ENCODE data around the gene COL23A1. TPM values are rescaled to one million over a fixed set of nuclear protein-coding genes. Genes with fewer than 3 reads are reported as not detected.

Gene COL23A1
- polyA plus RNA-seq, 3 donors: 0.11 to 0.21 TPM; not detected in 1

- Mint-ChIP-seq H3K36me3 (no peaks in the 10 kb centered on the region), H3K4me3 (peak overlapping the region in 1 of 2 donors; percentile 35), H3K27me3 (ENCODE audit: low read depth in 3 of 3) (peaks cover 0 to 2% (median 0%) of the 10 kb centered on the region in 3 donors), H3K9me3 (peaks cover 0 to 4% (median 0%) of the 10 kb centered on the region in 7 donors), H3K4me1 (peaks cover 81% of the 10 kb centered on the region), H3K27ac (peak overlapping the region in 6 of 7 donors; percentile 13 to 78 (median 41))
- Histone ChIP-seq H3K4me1 (ENCODE audit: control insufficient read depth in 1 of 2, insufficient read depth in 2 of 2, low read length in 2 of 2) (peaks cover 81 to 93% of the 10 kb centered on the region in 2 donors), H2AFZ (ENCODE audit: insufficient read depth, low read depth, low read length, poor library complexity, severe bottlenecking) (peak overlapping the region; percentile 36), H3K4me2 (replicated peaks; ENCODE audit: extremely low read depth, low read length, poor library complexity, severe bottlenecking) (peak overlapping the region; percentile 17), H3K27me3 (ENCODE audit: control insufficient read depth in 2 of 2, insufficient read depth in 2 of 2, low read length in 2 of 2) (no peaks in the 10 kb centered on the region), H3K79me2 (ENCODE audit: insufficient read depth, low read length) (no peaks in the 10 kb centered on the region), H4K20me1 (ENCODE audit: insufficient read depth, low read length) (no peaks in the 10 kb centered on the region), H3K9ac (ENCODE audit: insufficient read depth, low read length, poor library complexity, severe bottlenecking) (no peak overlapping the region), H3K4me3 (replicated peaks in 1 of 3; ENCODE audit: low read depth in 2 of 3, low read length in 3 of 3) (peak overlapping the region in 1 of 3 experiments; percentile 33), H3K27ac (ENCODE audit: low read depth in 1 of 2, low read length in 2 of 2) (peak overlapping the region in 1 of 2 donors; percentile 86), H3K36me3 (replicated peaks in 1 of 2; ENCODE audit: control insufficient read depth in 1 of 2, insufficient read depth in 2 of 2, low read length in 2 of 2) (no peaks in the 10 kb centered on the region), H3K9me3 (replicated peaks in 1 of 2; ENCODE audit: control insufficient read depth in 1 of 2, insufficient read depth in 1 of 2, low read length in 2 of 2) (no peaks in the 10 kb centered on the region)
- intact Hi-C loops (cut with micrococcal nuclease): no loop called here
- DNase-seq: peak; percentile 36 to 60 (median 48)
- WGBS (ENCODE audit: insufficient coverage): 42% methylated on average over 11 of the region's 13 CpGs
- TF ChIP-seq CTCF (IDR thresholded peaks at IDR 0.05): no peak
These were observed 352.5 kb downstream of the COL23A1 start for GRCh38 chr5:178237431-178238312.

- peaks cover 5% of the 10 kb centered on the region for H3K79me2 ChIP-seq (ENCODE audit: insufficient read depth, low read length)
- H3K9ac ChIP-seq (ENCODE audit: insufficient read depth, low read length, poor library complexity, severe bottlenecking): no peak overlapping the region
- Mint-ChIP-seq H3K27ac (peak overlapping the region in 4 of 7 donors; percentile 30 to 67 (median 51)), H3K4me1 (peaks cover 75% of the 10 kb centered on the region), H3K27me3 (ENCODE audit: low read depth in 3 of 3) (peaks cover 0 to 2% (median 0%) of the 10 kb centered on the region in 3 donors), H3K9me3 (peaks cover 0 to 4% (median 0%) of the 10 kb centered on the region in 7 donors), H3K36me3 (no peaks in the 10 kb centered on the region), H3K4me3 (no peak overlapping the region)
- WGBS (ENCODE audit: insufficient coverage): 0% methylated on average over 1 of the region's 4 CpGs
- H4K20me1 ChIP-seq (ENCODE audit: insufficient read depth, low read length): peaks cover 4% of the 10 kb centered on the region
- H3K4me1 ChIP-seq (ENCODE audit: control insufficient read depth in 1 of 2, insufficient read depth in 2 of 2, low read length in 2 of 2): peaks cover 77 to 90% of the 10 kb centered on the region in 2 donors
- H3K4me3 ChIP-seq (replicated peaks in 1 of 3; ENCODE audit: low read depth in 2 of 3, low read length in 3 of 3): no peak overlapping the region
- peak overlapping the region in 1 of 2 donors; percentile 86 for H3K27ac ChIP-seq (ENCODE audit: low read depth in 1 of 2, low read length in 2 of 2)
- DNase-seq: no peak
- no peak overlapping the region for H2AFZ ChIP-seq (ENCODE audit: insufficient read depth, low read depth, low read length, poor library complexity, severe bottlenecking)
- H3K36me3 ChIP-seq (replicated peaks in 1 of 2; ENCODE audit: control insufficient read depth in 1 of 2, insufficient read depth in 2 of 2, low read length in 2 of 2): no peaks in the 10 kb centered on the region
- intact Hi-C loops (cut with micrococcal nuclease): no loop called here
- no peaks in the 10 kb centered on the region for H3K27me3 ChIP-seq (ENCODE audit: control insufficient read depth in 2 of 2, insufficient read depth in 2 of 2, low read length in 2 of 2)
- H3K4me2 ChIP-seq (replicated peaks; ENCODE audit: extremely low read depth, low read length, poor library complexity, severe bottlenecking): peak overlapping the region; percentile 17
- TF ChIP-seq CTCF (IDR thresholded peaks at IDR 0.05): no peak
- no peaks in the 10 kb centered on the region for H3K9me3 ChIP-seq (replicated peaks in 1 of 2; ENCODE audit: control insufficient read depth in 1 of 2, insufficient read depth in 1 of 2, low read length in 2 of 2)
These were observed 353.5 kb downstream of the COL23A1 start for GRCh38 chr5:178236679-178237078.
